HL-60 (cell line): Measurements from ENCODE around the gene RTN4.

Source experiments
- DNase-seq, 2 experiments: peaks; one replicate each; pipeline ENCODE4 v3.0.0-alpha.2; 2010 to 2020; ENCODE audit warnings: low read depth in 1 of 2, low spot score in 1 of 2
- H3K27ac ChIP-seq: fragments of 250-450 bp; sonication (Bioruptor Pico); replicated peaks from 2 replicates; pipeline ENCODE4 v1.5.1; 2020; ENCODE audit warnings: mild to moderate bottlenecking, moderate library complexity
- H3K27me3 ChIP-seq: fragments of 250-450 bp; sonication (Bioruptor Pico); 2 replicates; pipeline ENCODE4 v1.5.1; 2021; ENCODE audit warnings: mild to moderate bottlenecking, moderate library complexity; ENCODE audit not compliant: insufficient read depth, poor library complexity, severe bottlenecking
- H3K4me3 ChIP-seq: replicated peaks from 2 replicates; pipeline ENCODE4 v1.5.1; 2011; ENCODE audit warnings: mild to moderate bottlenecking, control low read depth, low read length; ENCODE audit not compliant: insufficient read depth
- GABPA ChIP-seq: IDR thresholded peaks from 2 replicates; pipeline ENCODE4 v1.6.1; 2012; ENCODE audit warnings: low read depth
- POLR2AphosphoS5 ChIP-seq: IDR thresholded peaks from 2 replicates; pipeline ENCODE4 v1.6.1; 2012; ENCODE audit warnings: low read depth
- SPI1 ChIP-seq: IDR thresholded peaks from 2 replicates; pipeline ENCODE4 v1.6.1; 2012; ENCODE audit warnings: low read depth, mild to moderate bottlenecking, borderline replicate concordance
- TF ChIP-seq, protein P1 (sequence below): IDR thresholded peaks from one replicate; pipeline ENCODE4 v1.5.1; 2011; ENCODE audit warnings: low read length, control low read depth, inconsistent platforms; ENCODE audit not compliant: insufficient read depth
- TF ChIP-seq, protein P2 (sequence below): IDR thresholded peaks from 2 replicates; pipeline ENCODE4 v1.6.1; 2012; ENCODE audit warnings: low read depth; ENCODE audit not compliant: insufficient replicate concordance

The RTN4 gene

DNA sequence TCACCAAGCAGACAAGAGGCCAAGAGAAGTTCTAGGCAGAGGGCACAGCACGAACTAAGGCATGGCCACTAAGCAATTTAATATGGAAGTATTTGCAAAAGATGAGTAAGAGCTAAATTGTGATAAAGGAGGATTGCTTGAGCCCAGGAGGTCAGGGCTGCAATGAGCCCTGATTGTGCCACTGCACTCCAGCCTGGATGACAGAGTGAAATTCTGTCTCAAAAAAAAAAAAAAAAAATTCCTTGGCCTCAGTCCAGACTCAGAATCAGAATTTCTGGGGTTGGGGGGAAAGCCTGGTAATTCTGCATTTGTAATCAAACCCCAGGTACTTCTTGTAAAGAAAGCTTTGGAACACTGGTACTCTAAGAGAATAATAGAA, 46.8 kb upstream of the RTN4 start:
- no peak overlapping the region for H3K4me3 ChIP-seq
- no peak for DNase-seq
- peak overlapping the region; percentile 64 for H3K27ac ChIP-seq
- no peak for TF ChIP-seq SPI1
- TF ChIP-seq, protein P1, sequence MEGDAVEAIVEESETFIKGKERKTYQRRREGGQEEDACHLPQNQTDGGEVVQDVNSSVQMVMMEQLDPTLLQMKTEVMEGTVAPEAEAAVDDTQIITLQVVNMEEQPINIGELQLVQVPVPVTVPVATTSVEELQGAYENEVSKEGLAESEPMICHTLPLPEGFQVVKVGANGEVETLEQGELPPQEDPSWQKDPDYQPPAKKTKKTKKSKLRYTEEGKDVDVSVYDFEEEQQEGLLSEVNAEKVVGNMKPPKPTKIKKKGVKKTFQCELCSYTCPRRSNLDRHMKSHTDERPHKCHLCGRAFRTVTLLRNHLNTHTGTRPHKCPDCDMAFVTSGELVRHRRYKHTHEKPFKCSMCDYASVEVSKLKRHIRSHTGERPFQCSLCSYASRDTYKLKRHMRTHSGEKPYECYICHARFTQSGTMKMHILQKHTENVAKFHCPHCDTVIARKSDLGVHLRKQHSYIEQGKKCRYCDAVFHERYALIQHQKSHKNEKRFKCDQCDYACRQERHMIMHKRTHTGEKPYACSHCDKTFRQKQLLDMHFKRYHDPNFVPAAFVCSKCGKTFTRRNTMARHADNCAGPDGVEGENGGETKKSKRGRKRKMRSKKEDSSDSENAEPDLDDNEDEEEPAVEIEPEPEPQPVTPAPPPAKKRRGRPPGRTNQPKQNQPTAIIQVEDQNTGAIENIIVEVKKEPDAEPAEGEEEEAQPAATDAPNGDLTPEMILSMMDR: no peak
- TF ChIP-seq, protein P2, sequence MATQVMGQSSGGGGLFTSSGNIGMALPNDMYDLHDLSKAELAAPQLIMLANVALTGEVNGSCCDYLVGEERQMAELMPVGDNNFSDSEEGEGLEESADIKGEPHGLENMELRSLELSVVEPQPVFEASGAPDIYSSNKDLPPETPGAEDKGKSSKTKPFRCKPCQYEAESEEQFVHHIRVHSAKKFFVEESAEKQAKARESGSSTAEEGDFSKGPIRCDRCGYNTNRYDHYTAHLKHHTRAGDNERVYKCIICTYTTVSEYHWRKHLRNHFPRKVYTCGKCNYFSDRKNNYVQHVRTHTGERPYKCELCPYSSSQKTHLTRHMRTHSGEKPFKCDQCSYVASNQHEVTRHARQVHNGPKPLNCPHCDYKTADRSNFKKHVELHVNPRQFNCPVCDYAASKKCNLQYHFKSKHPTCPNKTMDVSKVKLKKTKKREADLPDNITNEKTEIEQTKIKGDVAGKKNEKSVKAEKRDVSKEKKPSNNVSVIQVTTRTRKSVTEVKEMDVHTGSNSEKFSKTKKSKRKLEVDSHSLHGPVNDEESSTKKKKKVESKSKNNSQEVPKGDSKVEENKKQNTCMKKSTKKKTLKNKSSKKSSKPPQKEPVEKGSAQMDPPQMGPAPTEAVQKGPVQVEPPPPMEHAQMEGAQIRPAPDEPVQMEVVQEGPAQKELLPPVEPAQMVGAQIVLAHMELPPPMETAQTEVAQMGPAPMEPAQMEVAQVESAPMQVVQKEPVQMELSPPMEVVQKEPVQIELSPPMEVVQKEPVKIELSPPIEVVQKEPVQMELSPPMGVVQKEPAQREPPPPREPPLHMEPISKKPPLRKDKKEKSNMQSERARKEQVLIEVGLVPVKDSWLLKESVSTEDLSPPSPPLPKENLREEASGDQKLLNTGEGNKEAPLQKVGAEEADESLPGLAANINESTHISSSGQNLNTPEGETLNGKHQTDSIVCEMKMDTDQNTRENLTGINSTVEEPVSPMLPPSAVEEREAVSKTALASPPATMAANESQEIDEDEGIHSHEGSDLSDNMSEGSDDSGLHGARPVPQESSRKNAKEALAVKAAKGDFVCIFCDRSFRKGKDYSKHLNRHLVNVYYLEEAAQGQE: no peak
- no peak for TF ChIP-seq GABPA
- no peak for TF ChIP-seq POLR2AphosphoS5
- no peaks in the 10 kb centered on the region for H3K27me3 ChIP-seq

DNA sequence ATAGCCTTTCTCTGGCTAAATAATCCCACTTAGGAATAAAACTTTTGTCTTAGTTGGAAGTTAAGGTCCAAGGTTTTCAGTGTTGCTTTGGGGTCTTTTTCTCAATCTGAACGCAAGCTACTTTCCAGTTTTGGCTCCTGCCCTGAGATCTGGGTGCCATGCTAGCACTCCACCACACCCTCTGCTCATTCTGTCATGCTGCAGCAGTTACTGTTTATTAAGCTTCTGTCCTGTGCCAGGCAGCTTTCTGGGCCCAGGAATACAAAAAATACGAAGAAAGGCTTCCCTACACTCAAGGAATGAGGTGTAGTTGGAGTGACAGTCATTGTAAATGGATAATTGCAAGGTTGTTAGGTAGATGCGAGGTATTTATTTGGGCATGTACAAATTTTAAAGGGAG, 46.3 kb upstream of the RTN4 start:
- H3K4me3 ChIP-seq: no peak overlapping the region
- no peaks in the 10 kb centered on the region for H3K27me3 ChIP-seq
- no peak for TF ChIP-seq POLR2AphosphoS5
- TF ChIP-seq, protein P1: no peak
- TF ChIP-seq, protein P2: no peak
- no peak for TF ChIP-seq SPI1
- no peak for TF ChIP-seq GABPA
- H3K27ac ChIP-seq: peak overlapping the region; percentile 64
- no peak for DNase-seq

DNA sequence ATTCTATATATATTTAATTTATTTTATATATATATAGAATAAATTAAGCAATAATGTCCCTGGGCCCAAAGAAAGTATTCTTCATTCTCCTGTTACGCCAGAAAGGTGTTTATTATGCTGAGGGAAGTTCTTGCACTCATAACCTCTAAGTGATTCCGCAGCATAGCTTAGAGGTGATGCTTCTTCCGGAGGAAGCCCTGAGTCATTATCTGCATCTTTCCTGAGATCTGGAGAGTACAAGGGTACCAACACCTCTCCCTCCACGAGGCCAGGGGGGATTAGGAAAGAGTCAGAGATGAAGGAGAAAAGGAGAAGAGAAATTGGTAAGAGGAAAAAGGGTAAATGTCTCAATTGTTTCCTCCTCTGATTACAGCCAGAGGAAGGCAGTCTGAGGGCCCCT, 43.1 kb upstream of the RTN4 start:
- no peak overlapping the region for H3K4me3 ChIP-seq

More for the DNA sequence above, 43.1 kb upstream of the RTN4 start:
- TF ChIP-seq, protein P2: no peak
- peak; percentile 16; the same call in 1 of the 2 replicates for TF ChIP-seq SPI1
- TF ChIP-seq, protein P1: no peak
- peak; percentile 61 to 83 for DNase-seq
- Histone ChIP-seq H3K27ac (peak overlapping the region; percentile 52), H3K27me3 (no peaks in the 10 kb centered on the region)
